Esophagus muscularis mucosa (tissue), 4 donors: ENCODE data around the gene CAMKK2.

Experiments
- EP300 ChIP-seq: sonication (generic); formaldehyde crosslinking; IDR thresholded peaks from one replicate; pipeline ENCODE4 v1.6.1; 2017; ENCODE audit warnings: antibody characterized with exemption
- POLR2A ChIP-seq: fragments of 450-650 bp; IDR thresholded peaks from one replicate; pipeline ENCODE4 v1.6.1; 2017; ENCODE audit warnings: antibody characterized with exemption, moderate library complexity, mild to moderate bottlenecking, low read depth
- POLR2AphosphoS5 ChIP-seq, 2 donors: sonication (generic); formaldehyde crosslinking; IDR thresholded peaks; one replicate each; pipeline ENCODE4 v1.6.1; 2017; ENCODE audit warnings: antibody characterized with exemption in 2 of 2
- TF ChIP-seq, protein P1 (sequence below), 3 experiments: fragments of 200-600 bp in 2 of 3; fragments of 450-650 bp in 1 of 3; sonication (generic) in 2 of 3; IDR thresholded peaks; one replicate each; pipeline ENCODE4 v1.5.1; 2017 to 2019; ENCODE audit warnings: antibody characterized with exemption in 3 of 3, mild to moderate bottlenecking in 2 of 3, moderate library complexity in 1 of 3

DNA sequence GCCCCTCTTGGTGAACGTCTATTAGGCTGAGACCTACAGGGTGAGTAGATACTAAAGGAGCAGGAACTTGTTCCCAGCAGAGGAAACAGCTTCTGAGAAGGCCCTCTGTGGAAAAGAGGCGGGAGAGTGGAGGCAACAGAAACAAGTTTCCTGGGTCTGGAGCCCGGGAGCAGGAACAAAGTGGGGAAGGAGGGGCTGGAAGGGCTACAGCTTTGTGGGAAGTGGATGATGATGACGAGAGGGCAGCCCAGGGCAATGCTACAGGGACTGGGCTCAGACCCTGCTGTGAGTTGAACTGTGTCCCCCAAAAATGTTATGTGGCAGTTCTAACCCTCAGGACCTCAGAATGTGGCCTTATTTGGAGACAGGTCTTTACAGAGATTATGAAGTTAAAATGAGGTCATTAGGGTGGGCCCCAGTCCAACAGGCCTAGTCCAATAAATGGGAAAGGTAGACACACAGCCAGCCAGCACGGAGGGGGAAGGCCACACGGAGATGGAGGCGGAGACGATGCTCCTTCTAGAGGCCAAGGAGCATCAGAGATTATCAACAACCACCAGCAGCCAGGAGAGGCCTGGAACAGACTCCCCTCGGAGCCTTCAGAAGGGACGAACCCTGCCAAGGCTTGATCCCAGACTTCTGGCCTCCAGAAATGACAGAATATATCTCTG lies 14.3 kb downstream of the CAMKK2 start:
- TF ChIP-seq, protein P1, sequence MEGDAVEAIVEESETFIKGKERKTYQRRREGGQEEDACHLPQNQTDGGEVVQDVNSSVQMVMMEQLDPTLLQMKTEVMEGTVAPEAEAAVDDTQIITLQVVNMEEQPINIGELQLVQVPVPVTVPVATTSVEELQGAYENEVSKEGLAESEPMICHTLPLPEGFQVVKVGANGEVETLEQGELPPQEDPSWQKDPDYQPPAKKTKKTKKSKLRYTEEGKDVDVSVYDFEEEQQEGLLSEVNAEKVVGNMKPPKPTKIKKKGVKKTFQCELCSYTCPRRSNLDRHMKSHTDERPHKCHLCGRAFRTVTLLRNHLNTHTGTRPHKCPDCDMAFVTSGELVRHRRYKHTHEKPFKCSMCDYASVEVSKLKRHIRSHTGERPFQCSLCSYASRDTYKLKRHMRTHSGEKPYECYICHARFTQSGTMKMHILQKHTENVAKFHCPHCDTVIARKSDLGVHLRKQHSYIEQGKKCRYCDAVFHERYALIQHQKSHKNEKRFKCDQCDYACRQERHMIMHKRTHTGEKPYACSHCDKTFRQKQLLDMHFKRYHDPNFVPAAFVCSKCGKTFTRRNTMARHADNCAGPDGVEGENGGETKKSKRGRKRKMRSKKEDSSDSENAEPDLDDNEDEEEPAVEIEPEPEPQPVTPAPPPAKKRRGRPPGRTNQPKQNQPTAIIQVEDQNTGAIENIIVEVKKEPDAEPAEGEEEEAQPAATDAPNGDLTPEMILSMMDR (IDR thresholded peaks at IDR 0.05) = no peak
- TF ChIP-seq POLR2AphosphoS5 (IDR thresholded peaks at IDR 0.05) (no peak), EP300 (no peak), POLR2A (no peak)
